GM19193 (cell line): ENCODE results near the gene UXS1.

ENCODE experiments used
- POLR2A ChIP-seq: IDR thresholded peaks from 4 replicates; pipeline ENCODE4 v1.6.1; 2011; ENCODE audit not compliant: insufficient read depth, insufficient read length; ENCODE audit errors: extremely low read depth

Gene UXS1

DNA sequence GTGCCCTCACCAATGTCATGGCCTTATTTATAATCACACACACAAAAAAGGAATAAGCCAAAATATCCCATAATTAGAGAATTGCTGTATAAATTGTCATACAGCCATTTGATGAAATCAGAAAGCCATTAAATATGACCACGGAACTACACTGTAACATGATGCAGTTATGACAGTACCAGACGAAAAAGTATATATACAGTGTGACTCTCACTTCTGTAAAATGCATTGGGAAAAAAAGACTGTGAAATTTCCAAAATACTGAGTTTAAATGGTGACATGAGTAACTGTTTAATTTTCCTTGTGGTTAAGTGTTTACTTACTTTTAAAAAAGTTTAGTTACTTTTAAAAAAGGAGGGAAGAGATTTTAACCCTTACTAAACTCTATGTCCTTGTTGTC lies 25.4 kb downstream of the UXS1 start:
- no peak for TF ChIP-seq POLR2A

DNA sequence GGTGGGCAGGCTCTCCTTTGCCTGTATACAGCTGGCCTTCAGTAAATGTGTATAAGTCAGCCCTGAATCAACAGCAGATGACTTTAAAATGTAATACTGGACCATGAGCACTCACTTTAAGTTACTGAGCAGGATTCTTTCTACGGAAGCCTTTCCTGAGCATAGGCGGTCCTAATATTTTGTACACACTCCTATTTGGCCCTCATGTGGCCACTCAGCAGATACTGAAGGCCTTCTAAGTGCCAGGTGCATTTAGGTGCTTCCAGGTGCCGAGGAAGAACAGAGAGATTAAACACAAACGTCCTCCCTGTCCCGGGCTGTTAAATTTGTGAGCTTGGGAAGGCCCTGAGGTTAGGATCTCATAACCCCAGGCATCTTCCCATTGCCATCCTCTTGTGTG lies 27.0 kb downstream of the UXS1 start:
- no peak for TF ChIP-seq POLR2A

DNA sequence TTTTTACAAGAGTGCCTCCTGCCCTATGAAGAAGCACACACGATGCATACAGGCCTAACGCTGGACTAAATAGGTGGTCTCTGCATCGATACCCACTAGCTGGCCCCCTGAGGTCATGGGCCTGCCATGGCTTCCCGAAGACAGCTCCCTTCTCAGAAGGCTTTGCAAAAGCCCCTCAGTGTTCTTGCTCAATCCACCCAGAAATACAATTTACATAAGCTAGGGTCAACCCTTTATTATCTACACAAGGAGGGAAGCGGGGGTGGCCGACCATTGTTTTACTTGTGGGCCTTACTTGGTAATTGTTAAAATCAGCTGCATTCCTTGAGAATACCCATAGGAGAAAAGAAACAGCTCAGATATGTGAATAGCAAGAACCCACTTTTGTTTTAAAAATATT lies 28.5 kb downstream of the UXS1 start:
- TF ChIP-seq POLR2A, result no peak

DNA sequence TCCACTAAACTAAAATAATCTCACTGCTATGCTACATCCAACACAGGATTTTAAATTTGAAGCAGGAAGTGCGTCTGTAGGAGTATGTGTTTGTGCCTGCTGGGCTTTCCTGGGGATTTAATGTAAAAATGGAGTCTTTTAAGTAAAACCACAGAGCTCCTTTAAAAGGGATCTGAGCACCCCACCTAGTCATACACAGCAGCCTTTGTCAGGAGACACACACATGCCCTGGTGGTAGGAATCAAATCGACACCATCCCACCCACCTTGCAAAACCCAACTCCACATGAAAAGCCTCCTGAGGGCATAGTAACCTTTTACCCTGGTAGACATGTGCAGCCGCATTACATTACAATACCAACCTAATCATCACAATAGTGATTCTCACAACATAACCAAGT lies 29.1 kb downstream of the UXS1 start:
- TF ChIP-seq POLR2A, result no peak

DNA sequence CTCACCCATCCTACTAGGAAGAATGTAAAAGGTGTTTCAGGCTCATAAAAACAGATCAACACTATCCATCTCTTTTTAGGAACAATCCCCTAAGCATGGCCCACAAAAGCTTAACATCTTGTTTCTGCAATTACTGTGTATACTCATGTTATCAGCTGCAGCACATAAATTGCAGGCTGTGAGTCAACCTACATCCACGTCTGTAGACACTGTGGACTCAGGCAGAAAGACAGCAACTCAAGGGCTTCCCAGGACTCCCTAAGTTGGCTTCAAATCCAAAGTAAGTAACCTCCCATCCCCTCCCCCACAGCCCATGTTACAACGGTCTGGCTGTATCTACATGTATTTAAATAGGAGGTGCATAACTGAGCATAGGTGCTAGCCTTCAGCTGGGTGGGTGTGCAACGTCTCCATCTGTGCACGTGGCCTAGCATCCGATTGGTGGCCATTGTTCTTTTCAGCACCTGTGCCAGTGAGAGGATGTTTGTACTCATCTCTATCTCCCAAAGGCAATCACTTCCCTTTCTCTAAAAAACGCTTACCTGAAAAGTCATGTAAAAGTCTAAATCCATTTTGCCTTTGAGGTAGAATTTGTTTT lies 30.1 kb downstream of the UXS1 start:
- TF ChIP-seq POLR2A, result no peak

DNA sequence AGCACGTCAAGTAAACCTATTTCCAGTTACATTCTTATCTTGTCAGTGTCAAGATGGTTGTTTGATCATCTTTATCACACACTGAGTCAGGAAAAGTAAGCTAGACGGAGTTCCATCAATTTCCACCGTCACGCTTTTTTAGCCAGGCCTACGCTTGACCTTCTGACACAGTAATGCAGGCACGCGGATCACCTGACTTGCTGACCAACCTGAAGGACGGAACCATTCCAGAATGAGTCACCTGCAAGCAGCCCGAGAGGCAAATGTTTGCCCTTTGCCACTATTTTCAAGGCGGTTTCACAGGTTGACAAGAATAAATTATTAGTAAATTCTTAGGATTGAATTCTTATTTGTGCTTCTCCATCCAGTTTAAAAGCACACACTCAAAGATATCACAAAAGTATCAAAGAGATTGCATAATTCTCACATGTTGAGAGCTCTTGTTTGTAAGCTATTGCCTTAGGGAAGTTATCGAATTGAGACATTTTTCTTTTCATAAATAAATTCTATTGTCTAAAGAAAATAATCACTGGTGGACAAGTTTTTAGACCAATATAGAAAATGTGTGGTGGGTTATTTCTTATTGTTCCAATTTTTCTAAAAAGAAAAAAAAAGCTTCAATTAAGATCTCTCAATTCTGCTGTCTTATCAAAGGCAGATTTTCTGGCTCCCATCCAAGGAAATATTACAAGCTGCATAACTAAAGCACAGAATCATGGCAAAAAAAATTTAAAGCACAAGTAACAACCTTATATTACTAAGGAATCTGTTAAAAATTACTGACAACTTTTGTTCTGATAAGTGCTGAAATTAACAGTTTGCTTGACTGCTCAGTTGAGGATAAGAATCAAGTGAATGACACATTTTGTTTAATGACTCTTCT lies 31.9 kb downstream of the UXS1 start:
- no peak for TF ChIP-seq POLR2A

DNA sequence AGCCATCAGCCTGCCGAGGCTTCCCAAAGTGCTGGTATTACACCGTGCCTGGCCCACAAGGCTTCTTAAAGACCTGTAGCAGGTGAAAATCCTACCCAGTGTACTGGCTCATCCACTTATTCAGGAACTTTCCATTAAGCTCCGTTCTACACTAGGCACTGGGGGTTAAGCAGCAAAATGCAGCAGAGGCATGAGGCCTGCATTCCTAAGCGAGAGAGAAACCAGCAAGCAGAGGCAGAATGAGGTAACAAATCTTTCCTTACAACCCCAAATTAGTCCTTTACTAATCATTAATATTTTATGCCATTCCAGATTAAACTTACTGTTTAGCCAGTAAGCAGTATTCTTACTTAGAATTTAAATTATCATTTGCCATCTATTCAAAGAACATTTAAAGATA lies 32.8 kb downstream of the UXS1 start:
- no peak for TF ChIP-seq POLR2A

DNA sequence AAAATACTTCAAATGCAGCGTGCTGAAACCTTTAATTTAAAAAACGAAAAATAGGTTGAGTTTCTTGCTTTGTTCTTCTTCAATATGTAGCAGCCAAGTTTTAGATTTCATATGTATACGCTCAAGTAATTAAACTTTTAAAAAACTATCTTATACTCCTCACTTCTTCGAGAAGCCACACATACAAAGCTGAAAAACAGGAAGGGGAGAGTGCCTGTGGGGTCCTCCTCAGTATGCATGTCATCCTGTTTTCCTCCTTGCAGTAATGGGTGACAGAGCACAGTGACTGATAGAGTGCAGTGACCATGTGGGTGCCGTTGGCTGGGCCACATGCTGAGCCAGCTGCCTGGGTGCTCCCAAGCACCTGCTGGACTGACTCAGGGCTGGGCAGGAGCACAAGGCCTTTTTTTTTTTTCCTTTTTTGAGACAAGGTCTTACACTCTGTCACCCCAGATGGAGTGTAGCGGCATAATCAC lies 33.3 kb downstream of the UXS1 start:
- TF ChIP-seq POLR2A, result no peak

DNA sequence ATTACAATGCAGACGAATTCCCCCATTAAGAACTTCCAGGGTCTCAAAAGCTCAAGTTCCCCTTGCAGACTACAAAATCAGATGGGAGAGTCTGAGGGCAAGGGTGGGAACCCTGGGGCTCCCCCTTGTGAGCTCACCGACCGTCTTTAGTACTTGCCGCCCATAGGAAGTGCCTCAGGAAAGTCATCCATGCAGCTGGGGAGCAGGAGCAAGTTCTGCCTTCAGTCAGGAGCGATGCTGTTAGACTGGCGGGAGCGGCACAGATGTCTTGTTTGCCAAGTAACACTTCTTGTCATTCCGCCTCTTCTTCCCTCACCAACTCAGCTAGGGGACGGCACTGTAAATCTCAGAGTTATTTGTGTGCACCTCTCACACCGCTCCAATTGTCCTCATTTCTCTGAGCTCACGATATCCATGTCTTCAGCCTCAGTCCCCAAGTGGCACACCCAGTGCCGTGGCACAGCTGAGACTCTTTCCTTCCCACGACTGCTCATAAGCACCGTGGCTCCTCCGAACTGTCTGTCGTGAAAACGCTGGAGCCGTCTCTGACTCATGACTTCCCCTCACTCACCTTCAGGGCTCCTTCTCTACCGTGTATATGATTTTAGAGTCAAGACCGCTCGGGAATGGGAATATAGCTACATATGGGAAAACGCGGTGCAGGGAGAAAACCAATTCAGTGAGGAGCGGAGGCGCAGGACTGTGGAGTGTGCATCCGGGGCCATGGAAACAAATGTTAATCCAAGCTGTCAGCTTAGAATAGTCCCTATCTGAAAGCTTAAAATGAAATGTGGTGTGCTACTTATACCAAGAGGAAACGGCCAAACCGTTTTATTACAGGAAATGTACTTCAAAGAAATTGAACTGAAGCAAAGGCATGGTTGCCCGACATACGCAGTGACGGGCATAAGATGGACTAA lies 34.0 kb downstream of the UXS1 start:
- no peak for TF ChIP-seq POLR2A

DNA sequence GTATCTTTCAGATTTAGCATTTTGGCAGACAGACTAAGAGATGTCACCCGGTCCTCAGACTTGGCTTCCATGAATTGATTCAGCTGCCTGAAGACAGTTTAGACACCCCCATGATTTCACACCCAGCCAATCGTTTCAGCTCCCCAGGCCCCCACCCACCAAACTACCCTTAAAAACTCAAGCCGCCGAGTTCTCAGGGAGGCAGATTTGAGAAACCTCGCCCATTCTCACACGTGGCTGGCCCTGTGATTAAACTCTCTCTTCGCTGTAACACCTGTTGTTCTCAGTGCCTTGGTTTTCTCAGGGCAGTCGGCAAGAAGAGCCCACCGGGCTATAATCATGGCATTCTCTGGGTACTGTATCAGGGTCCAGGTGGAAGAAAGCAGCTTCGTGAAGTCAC lies 35.2 kb downstream of the UXS1 start:
- no peak for TF ChIP-seq POLR2A

DNA sequence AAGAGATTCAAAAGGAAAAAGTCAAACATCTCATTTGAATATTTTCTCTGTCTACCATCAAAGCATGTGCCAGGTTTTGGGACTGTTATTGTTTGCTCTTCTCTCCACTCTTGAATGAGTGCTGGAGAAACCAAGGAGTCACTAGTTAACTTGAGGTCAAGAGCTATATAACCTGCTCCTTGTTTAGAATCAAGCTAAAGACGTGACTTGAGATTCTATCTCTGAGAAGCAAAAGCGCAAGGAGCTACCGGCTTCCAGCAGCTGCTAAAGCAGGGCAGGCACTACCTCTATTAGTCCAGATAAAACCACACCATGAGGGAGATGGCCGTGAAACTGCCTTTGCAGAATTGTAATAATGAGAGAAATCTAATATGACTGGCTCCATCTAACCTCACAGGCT lies 36.0 kb downstream of the UXS1 start:
- no peak for TF ChIP-seq POLR2A

DNA sequence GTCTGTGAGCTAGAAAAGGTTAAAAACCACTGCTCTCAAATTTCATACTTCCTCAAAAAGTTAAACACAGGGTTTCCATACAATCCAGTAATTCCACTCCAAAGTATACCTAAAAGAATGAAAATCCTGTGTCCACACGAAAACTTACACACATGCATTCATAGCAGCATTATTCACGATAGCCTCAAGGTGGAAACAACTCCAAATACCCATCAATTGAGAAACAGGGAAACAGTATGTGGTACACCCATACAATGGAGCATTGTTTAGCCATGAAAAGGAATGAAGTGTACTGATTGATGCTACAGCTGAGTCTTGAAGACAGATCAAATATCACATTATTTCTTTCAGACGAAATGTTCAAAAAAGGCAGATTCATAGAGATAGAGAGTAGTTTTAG lies 36.7 kb downstream of the UXS1 start:
- no peak for TF ChIP-seq POLR2A

DNA sequence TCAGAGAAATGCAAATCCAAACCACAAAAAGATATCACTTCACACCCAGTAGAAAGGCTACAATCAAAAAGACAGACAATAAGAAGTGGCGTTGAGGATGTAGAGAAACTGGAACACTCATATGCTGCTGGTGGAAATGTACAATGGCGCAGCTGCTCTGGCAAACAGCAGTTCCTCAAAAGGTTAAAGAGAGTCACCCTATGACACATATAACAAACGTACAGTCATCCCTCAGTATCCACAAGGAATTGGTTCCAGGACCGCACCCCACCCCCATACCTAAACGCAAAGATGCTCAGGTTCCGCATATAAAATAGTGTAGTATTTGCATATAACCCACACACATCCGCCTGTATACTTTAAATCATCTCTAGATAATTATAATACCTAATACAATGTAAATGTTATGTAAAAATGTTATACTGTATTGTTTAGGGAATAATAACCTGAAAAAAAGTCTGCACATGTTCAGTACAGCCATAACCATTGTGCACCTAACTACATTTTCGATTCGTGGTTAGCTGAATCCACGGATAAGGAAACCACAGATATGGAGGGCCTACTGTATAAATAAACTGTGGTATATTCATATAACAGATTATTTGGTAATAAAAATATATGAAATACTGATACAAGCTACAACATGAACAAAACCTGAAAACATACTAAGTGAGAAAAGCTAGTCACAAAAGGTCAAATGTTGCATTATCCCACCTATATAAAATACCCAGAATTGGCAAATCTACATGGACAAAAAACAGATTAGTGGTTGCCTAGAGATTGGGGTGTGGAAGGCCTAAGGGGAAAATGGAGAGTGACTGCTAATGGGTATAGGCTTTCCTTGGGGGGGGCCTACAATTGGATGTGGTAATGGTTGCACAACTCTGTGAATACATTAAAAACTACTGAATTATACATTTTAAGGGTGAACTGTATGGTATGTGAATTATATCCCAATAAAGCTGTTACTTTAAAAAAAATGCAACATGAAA lies 37.5 kb downstream of the UXS1 start:
- TF ChIP-seq POLR2A, result no peak

DNA sequence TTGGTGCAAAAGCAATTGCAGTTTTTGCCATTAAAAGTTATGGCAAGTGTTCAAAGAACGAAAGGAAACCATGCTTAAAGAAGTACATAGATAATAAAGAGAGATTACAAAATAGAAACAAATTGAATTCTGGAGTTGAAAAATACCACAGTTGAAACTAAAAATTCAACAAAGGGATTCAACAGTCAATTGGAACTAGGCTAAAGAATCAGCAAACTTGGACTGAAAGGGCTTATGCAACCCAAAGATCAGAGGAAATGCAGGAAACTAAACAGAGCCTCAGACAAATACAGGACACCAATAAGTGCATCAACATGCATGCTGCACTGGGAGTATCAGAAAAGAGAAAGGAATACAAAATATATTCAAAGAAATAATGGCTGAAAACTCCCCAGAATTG lies 40.3 kb downstream of the UXS1 start:
- no peak for TF ChIP-seq POLR2A
